Stimulated activated CD4-positive, alpha-beta T cell treated with anti-CD3 and anti-CD28 coated beads, Interleukin-12 subunit alpha, Interleukin-12 subunit beta, amount 100 ng/mL, for 4 hours (primary cell): ENCODE data around the gene STARD13.
"Not testable (repeated sequence)": the region's sequence is repeated elsewhere in the genome, so short reads cannot be mapped to it uniquely, and the experiment has no call there.

Experiments used
- DNase-seq: peaks from one replicate; pipeline ENCODE4 v3.0.0-alpha.2; 2020

STARD13 gene

DNA sequence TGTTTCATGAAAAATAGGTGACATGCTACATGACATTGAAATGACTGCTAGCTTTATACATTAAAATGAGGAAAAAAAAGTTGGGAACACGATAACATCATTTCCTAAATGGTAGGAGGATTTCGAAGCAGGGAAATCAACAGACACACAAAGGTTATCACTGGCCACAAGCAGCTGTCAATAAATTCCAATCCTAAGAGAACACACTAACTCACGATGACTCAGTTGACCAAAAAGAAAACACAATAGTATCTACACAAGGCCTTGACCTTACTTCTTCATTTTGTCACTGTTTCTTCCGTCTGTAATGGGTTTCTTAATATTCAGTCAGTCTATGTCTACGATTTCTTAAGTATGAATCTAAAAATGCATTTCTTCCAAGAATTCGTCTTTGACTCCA, 36.5 kb downstream of the STARD13 start:
- no peak for DNase-seq

DNA sequence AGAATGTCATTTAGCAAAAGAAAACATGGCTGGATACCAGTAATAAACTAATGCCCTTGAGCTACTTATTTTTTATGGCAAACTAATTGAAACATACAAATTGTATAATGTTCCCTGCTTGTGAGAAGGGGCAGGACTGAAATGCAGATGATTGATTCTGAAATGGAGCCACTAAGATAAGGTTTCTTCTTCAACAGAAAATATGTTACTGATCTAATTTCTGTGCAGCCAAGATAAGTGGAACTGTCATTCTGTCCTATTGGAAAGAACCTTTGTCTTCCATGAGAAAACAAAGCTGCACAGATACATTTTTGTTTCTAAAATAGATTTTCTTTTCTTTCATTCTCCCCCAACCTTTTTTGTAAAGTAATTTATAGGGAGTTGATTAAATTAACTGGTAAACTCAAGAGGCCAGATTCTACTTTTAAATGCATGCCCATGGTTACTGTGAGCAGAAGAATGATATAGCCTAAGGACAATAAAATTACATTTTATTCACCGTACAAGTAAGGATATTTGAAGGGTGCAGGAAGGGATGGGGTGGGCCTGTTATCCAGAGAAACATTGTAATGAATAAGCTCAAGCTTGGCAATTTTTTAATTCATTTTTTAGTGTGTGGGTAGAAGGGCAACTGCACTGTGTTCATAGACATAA, 39.9 kb downstream of the STARD13 start:
- no peak for DNase-seq

DNA sequence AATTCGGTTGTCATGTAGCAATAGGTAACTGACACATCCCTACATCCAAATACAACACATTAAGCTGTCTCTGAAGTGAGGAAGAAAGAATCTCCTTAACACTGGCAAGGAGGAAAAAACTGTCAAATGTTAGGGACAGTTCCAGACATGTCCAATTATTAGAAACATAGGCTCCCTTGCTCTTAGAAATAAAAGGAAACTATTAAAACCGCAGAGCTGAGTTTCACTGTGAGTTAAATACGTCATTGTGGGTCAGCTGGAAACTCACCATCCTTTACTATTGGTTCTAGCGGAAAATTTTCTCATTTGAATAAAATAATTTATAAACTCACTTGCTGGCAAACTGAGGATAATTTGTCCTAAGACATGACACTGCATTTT, 40.7 kb downstream of the STARD13 start:
- no peak for DNase-seq

- no peak for DNase-seq
These were observed 41.2 kb downstream of the STARD13 start for GRCh38 chr13:33244210-33244906.

DNA sequence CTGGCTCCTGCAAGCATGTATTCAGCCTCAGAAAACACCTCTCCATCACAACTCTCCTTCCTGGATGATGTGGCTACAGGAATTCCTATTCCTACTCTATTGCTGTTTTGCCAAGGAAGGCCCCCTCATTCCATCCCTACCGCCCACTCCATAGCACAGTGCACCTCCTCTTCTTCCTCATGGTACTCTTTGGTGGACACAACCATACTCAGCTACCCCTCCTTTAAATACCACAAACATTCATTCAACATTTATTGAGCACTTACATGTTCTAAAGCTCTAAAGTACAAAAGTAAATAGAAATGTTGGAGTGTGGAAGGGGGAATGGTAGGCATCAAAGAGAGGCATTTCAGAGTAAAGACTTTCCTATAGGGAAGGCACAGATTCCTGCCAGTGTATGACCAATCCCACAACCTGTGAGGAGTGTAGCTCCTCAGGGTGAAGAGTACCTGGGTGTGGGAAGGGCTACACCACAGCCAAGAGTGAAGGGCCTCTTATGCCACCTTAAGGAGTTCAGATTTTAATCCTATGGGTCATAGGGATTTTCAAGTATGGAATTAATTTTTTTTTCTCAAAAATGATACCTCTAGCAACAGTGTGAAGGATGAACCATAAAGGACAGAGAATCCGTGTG, 42.5 kb downstream of the STARD13 start:
- DNase-seq, result no peak

DNA sequence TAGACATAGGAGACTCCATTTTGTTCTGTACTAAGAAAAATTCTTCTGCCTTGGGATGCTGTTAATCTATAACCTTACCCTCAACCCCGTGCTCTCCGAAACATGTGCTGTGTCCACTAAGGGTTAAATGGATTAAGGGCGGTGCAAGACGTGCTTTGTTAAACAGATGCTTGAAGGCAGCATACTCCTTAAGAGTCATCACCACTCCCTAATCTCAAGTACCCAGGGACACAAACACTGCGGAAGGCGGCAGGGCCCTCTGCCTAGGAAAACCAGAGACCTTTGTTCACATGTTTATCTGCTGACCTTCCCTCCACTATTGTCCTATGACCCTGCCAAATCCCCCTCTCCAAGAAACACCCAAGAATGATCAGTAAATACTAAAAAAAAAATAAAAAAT, 43.2 kb downstream of the STARD13 start:
- not testable (repeated sequence) for DNase-seq

DNA sequence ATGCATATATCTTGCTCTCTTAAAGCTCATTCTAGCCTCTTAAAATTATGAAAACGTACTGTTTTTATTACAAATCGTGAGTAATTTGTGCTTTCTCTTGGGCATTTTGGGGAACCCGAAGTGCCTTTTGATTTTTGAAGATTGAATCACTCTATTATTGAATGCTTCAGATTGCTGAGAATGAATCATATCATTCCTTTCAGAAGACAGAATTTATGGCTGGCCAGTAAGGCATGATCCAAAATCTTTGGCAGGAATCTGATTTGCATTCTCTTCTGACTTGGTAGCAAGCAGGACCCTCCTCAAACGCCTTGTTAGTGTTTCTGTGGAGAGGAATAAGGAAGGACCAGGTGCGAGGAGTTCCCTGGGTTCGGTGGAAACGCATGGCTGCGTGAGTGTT, 49.5 kb downstream of the STARD13 start:
- no peak for DNase-seq

DNA sequence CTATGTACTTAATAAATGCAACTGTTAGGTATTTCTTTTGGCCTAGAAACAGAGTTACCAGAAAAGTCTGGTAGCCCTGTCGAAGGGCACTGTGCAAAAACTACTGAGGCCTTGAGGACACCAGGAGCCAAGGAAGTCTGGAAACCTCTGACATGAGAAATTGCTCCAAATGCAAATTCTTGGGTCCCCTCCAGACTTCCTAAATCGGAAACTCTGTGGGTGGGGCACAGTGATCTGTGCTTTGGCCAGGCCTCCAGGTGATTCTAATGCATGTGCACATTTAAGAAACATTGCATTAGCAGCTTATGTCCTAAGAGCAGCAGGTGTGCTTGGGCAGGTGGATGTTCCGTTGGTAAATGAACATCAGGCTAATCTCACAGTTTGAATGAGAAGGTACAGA, 50.0 kb downstream of the STARD13 start:
- DNase-seq, result no peak

DNA sequence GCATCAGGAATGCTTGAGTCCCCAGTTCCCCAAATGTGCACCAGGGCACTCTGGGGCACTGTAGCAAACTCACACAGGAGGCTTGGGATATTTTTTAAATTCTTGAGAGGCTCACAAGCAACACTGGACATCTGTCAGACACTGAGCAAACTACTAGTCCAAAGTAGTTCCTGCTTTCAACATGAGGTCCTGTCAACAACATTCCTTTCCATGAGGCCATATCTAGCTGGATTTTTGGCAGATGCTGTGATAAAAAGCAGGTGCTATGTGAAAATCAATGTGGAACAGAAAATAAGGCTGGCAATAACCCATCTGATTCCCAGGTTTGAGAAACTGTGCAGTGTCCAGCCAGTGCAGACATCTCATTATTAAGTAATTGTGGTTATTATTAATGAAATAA, 50.5 kb downstream of the STARD13 start:
- DNase-seq, result no peak

GRCh38 chr13:33233547-33233946, 52.0 kb downstream of the STARD13 start:
- no peak for DNase-seq

DNA sequence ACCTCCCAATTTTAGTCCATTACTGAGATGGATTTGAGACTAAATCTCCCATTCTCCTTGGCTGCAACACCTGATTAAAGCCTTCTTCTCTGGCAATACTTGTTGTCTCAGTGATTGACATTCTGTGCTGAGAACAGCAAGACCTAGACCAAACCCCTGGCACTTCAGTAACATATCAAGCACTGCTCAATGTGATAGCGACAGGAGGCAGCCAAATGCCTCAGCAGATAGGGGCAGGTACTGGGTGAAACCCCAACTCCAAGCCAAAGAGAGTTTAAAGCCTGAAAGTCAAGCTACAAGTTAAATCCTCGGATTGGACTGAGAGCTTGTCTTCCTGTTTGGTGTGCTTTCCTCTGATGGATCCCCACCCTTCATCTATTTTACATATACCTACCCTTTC, 52.7 kb downstream of the STARD13 start:
- no peak for DNase-seq

DNA sequence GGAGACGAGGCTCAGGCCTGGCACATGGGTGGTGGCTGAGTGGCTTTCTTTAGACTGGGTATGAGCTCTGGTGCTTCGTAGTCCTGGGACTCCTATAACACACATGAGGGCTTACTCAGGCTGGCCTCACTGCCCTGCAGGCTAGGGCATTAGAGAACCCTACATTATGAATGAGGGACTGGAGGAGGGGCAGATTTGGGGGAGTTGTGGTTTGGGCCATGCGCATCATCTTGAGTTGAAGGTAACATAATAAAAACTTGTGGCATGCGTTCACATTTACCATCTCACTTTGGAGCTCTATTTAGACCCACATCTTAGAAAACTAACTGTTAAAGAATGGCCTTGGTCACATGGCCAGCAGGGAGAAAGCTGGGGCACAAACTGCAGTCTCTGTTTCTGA, 54.2 kb downstream of the STARD13 start:
- DNase-seq, result no peak

DNA sequence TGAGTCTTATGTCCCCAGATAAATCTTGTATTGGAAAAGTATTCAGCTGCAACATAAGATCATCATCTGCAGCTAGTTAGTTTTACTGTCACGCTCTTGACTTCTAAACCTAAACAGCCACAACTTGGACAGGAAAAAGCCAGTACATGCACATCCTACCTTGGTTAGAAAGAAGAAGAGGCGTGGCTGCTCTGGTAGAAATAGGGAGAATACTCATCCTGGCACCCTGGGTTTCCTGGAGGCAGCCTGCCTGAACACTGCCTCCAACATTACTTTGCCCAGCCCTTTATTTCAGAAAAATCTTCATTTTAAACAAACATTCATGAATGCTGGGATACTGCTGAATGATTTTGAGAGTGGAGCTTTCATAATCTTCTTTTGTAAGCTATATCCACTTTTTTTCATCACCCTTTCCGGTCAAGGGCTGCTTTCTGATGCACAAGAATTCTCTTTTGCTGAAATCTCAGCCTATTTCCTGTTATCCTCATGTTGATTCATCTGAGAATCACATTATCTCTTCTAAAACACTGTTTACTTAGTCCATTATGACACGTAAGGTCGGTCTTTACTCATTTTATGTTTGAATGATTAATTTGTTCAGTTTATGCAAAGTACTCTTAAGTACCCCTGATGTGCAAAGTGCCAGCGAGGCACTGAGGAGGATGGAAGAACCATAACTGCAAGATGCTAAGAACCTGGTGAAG, 55.2 kb downstream of the STARD13 start:
- DNase-seq, result no peak

DNA sequence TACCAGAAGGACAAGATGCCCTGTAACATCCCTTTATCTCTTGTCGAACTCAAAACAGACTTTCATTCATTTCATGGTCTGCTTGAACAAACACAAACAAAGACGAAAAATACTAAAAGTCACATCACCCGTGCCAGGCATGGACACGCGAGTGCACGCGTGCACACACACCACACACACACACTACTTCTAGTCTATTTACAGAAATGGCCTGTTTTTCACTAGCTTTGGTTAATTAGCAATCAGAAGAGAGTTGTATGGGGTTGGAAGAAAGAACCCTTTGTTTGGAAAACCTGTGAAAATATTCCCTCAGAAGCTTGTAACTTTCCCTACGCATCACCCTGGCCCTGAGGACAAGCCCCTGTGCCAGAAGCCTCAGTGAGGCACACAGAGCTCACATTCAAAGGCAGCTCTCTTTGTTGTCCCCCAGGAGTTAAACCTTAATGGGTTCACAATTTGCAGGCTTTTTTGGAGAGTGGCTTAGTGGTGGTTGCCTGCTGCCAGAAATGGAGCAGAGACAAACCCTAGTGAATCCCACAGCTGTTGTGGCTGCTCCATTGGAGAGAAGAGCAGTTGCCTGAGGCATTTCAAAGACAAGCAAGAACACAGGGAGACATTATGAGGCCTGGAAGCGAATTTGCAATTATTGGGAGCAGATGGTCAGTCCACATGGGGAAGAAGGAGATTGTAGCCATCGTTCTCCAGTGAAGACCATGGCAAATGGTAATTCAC, 55.9 kb downstream of the STARD13 start:
- DNase-seq, result no peak

- DNase-seq, result no peak
These were observed 56.7 kb downstream of the STARD13 start for GRCh38 chr13:33228648-33229445.

- DNase-seq, result no peak
These were observed 57.5 kb downstream of the STARD13 start for GRCh38 chr13:33227927-33228647.

DNA sequence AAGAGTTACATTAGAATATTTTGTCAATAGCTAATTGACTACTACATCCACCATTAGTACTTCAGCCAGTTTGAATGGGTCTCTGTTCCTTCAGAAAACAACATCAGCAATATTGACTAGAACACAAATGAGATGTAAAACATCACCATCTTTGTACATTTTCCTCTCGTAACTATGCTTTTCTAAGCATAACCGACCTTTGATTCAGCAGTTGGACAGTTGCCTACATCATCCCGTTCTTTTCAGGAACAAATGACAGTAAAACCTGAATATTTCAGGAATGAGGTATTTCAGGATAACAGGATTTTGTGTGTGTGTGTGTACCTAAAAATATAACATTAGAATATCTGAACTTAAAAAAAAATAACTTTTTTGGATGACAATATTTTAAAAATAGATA, 60.9 kb downstream of the STARD13 start:
- no peak for DNase-seq

- DNase-seq, result no peak
These were observed 61.4 kb downstream of the STARD13 start for GRCh38 chr13:33224191-33224590.

DNA sequence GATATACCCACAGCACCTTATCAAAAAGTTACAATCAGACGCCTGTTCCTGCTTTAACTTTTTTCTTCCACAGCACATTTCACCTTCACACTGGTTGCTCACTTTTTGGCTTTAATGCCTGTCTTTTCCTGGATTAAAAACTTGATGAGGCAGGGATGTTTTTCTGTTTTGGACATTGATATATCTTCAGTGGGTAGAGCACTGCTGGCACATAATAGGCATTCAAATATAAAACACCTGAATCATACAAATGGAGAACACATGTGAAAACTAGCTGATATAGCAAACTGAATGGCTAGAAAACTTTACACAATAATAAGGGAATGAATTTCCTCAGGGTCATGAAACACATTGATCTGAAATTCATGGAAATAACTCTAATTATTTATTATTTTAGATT, 65.6 kb downstream of the STARD13 start:
- DNase-seq, result no peak

GRCh38 chr13:33218426-33218825, 67.1 kb downstream of the STARD13 start:
- DNase-seq, result no peak

- no peak for DNase-seq
These were observed 67.5 kb downstream of the STARD13 start for GRCh38 chr13:33218020-33218419.

- DNase-seq, result no peak
These were observed 68.3 kb downstream of the STARD13 start for GRCh38 chr13:33217256-33217655.
